Omental fat pad (tissue), 4 donors: ENCODE measurements around the gene GP5. TPM values are rescaled to one million over a fixed set of nuclear protein-coding genes. Genes with fewer than 3 reads are reported as not detected.

Experiments
- ATAC-seq: fragments of 150-250 bp; one replicate; pipeline ENCODE4 v1.9.1; 2016; ENCODE audit warnings: mild to moderate bottlenecking, moderate library complexity; ENCODE audit not compliant: low FRiP score
- DNase-seq: peaks from one replicate; pipeline ENCODE4 v3.0.0-alpha.2; 2019; ENCODE audit warnings: low spot score
- CTCF ChIP-seq, 3 donors: fragments of 450-650 bp; IDR thresholded peaks; one replicate each; pipeline ENCODE4 v1.5.1; 2016 to 2017; ENCODE audit warnings: antibody characterized with exemption in 3 of 3, mild to moderate bottlenecking in 3 of 3, moderate library complexity in 2 of 3
- total RNA-seq, 4 donors: library from RNA; depleted of rRNA; stranded (reverse); fragments of >200 nt; gene quantifications; one replicate each; pipeline ENCODE4 v1.1.0, GENCODE V29; 2016

GP5 gene
- total RNA-seq, 4 donors from 2014 or later: 0.19 to 0.96 TPM; not detected in 2

- DNase-seq: no peak
- TF ChIP-seq CTCF (IDR thresholded peaks at IDR 0.05): no peak
- ATAC-seq: no peak
These were observed 6.5 kb downstream of the GP5 start for GRCh38 chr3:194392576-194392975.

- ATAC-seq (no peak), DNase-seq (no peak)
- TF ChIP-seq CTCF (IDR thresholded peaks at IDR 0.05): no peak
These were observed 8.2 kb downstream of the GP5 start for GRCh38 chr3:194390835-194391234.

- ATAC-seq: no peak
- no peak for DNase-seq
- TF ChIP-seq CTCF (IDR thresholded peaks at IDR 0.05): no peak
These were observed 9.8 kb downstream of the GP5 start for GRCh38 chr3:194389269-194389668.

- ATAC-seq (no peak), DNase-seq (no peak)
- no peak for TF ChIP-seq CTCF (IDR thresholded peaks at IDR 0.05)
These were observed 11.1 kb downstream of the GP5 start for GRCh38 chr3:194387926-194388418.

GRCh38 chr3:194387276-194387675, 11.8 kb downstream of the GP5 start:
- DNase-seq: no peak

GRCh38 chr3:194386648-194387047, 12.4 kb downstream of the GP5 start:
- ATAC-seq (no peak), DNase-seq (no peak)
- no peak for TF ChIP-seq CTCF (IDR thresholded peaks at IDR 0.05)

More at GRCh38 chr3:194387276-194387675, 11.8 kb downstream of the GP5 start:
- ATAC-seq: no peak
- TF ChIP-seq CTCF (IDR thresholded peaks at IDR 0.05): no peak

- no peak for TF ChIP-seq CTCF (IDR thresholded peaks at IDR 0.05)
- no peak for DNase-seq
- no peak for ATAC-seq
These were observed 13.0 kb downstream of the GP5 start for GRCh38 chr3:194386066-194386465.
